Endothelial cell of umbilical vein (primary cell): ENCODE results near the gene FSTL3. TPM values are rescaled to one million over a fixed set of nuclear protein-coding genes. Genes with fewer than 3 reads are reported as not detected.

Source experiments
- BruUV-seq: library from RNA; stranded (reverse); fragments of 400-500 nt; replicated peaks from 2 replicates; lab custom pipeline; 2021; lab: Mats Ljungman, UMichigan
- CTCF ChIA-PET: fragments of 300-600, 350-600 bp; sonication (Branson Sonifier 250); formaldehyde crosslinking; loops from one replicate; lab custom pipeline; 2021; ENCODE audit warnings: antibody characterized with exemption, inconsistent platforms; lab: Charles Lee
- POLR2A ChIA-PET: fragments of 300-600, 350-600 bp; sonication (Branson Sonifier 250); formaldehyde crosslinking; loops from one replicate; lab custom pipeline; 2021; ENCODE audit warnings: antibody characterized with exemption, inconsistent platforms; lab: Charles Lee
- DNase-seq: peaks from one replicate; pipeline ENCODE4 v3.0.0-alpha.2; 2011; ENCODE audit warnings: low read depth, low spot score
- FAIRE-seq: peaks from 2 replicates; lab custom pipeline; 2011; peaks lifted over from hg19 to GRCh38; lab: Jason Lieb, UNC
- H2AFZ ChIP-seq: 2 replicates; pipeline ENCODE4 v1.6.0; 2012; ENCODE audit warnings: low read depth, low read length, control low read depth, inconsistent platforms
- H3K27ac ChIP-seq: 2 replicates; pipeline ENCODE4 v1.5.1; 2011; ENCODE audit warnings: low read depth, mild to moderate bottlenecking, control low read depth, low read length, moderate library complexity; ENCODE audit not compliant: insufficient read depth
- H3K27me3 ChIP-seq, 2 experiments: 2 replicates each; pipeline versions ENCODE4 v1.6.0 to v1.6.1; 2011; ENCODE audit warnings: low read length in 2 of 2, mixed read lengths in 1 of 2; ENCODE audit not compliant: control insufficient read depth in 2 of 2, insufficient read depth in 2 of 2
- H3K36me3 ChIP-seq, 2 experiments: 2 replicates in 1 of 2; 3 replicates in 1 of 2; pipeline ENCODE4 v1.5.1; 2011; ENCODE audit warnings: low read length in 2 of 2, mild to moderate bottlenecking in 1 of 2, moderate library complexity in 1 of 2; ENCODE audit not compliant: control insufficient read depth in 2 of 2, insufficient read depth in 2 of 2; ENCODE audit errors: extremely low read depth in 1 of 2
- H3K4me1 ChIP-seq: 3 replicates; pipeline ENCODE4 v1.5.1; 2011; ENCODE audit warnings: mild to moderate bottlenecking, low read length; ENCODE audit not compliant: control insufficient read depth, insufficient read depth; ENCODE audit errors: extremely low read depth
- H3K4me2 ChIP-seq: 2 replicates; pipeline ENCODE4 v1.6.1; 2011; ENCODE audit warnings: low read length, control low read depth, mixed read lengths; ENCODE audit not compliant: insufficient read depth
- H3K4me3 ChIP-seq, 3 experiments: fragments of 200-600 bp in 1 of 3; sonication (generic), shearing (Covaris generic) in 1 of 3; replicated peaks in 1 of 3; 2 replicates each; pipeline ENCODE4 v1.5.1; 2011 to 2016; ENCODE audit warnings: control low read depth in 3 of 3, low read length in 3 of 3, mild to moderate bottlenecking in 2 of 3, inconsistent platforms in 1 of 3, low read depth in 1 of 3, moderate library complexity in 1 of 3; ENCODE audit not compliant: insufficient read depth in 1 of 3
- H3K79me2 ChIP-seq: 2 replicates; pipeline ENCODE4 v1.6.0; 2012; ENCODE audit warnings: low read length, inconsistent platforms; ENCODE audit not compliant: control insufficient read depth, insufficient read depth
- H3K9ac ChIP-seq: replicated peaks from 2 replicates; pipeline ENCODE3; 2011; ENCODE audit warnings: low read length, control low read depth; ENCODE audit not compliant: insufficient read depth; ENCODE audit errors: extremely low read depth
- H3K9me1 ChIP-seq: replicated peaks from 3 replicates; pipeline ENCODE4 v1.6.0; 2011; ENCODE audit warnings: mild to moderate bottlenecking, low read length; ENCODE audit not compliant: control insufficient read depth, insufficient read depth; ENCODE audit errors: extremely low read depth
- H3K9me3 ChIP-seq: replicated peaks from 2 replicates; pipeline ENCODE4 v1.5.1; 2012; ENCODE audit warnings: low read length, inconsistent platforms; ENCODE audit not compliant: control insufficient read depth, insufficient read depth
- H4K20me1 ChIP-seq: replicated peaks from 2 replicates; pipeline ENCODE3; 2011; ENCODE audit warnings: mild to moderate bottlenecking, low read length; ENCODE audit not compliant: control insufficient read depth, insufficient read depth; ENCODE audit errors: extremely low read depth
- CTCF ChIP-seq, 2 donors: IDR thresholded peaks; 1 replicate in 1 of 2; 2 replicates in 1 of 2; pipeline ENCODE4 v1.5.1; 2011; ENCODE audit warnings: low read length in 2 of 2, mild to moderate bottlenecking in 2 of 2, moderate library complexity in 2 of 2, control low read depth in 1 of 2, inconsistent platforms in 1 of 2, low read depth in 1 of 2; ENCODE audit not compliant: insufficient read depth in 1 of 2; ENCODE audit errors: extremely low read depth in 1 of 2
- EZH2 ChIP-seq: IDR thresholded peaks from 2 replicates; pipeline ENCODE4 v1.6.1; 2012; ENCODE audit warnings: borderline replicate concordance, low read depth, mild to moderate bottlenecking, moderate library complexity, low read length, inconsistent platforms; ENCODE audit not compliant: severe bottlenecking
- FOS ChIP-seq: IDR thresholded peaks from 2 replicates; pipeline ENCODE4 v1.6.1; 2011; ENCODE audit warnings: mild to moderate bottlenecking, low read length, moderate library complexity, borderline replicate concordance; ENCODE audit not compliant: insufficient read depth
- GATA2 ChIP-seq: IDR thresholded peaks from 2 replicates; pipeline ENCODE4 v1.7.0; 2011; ENCODE audit warnings: low read depth, mild to moderate bottlenecking, moderate library complexity, mixed read lengths, low read length; ENCODE audit not compliant: insufficient read length, insufficient read depth
- JUN ChIP-seq: IDR thresholded peaks from 2 replicates; pipeline ENCODE4 v1.6.1; 2011; ENCODE audit warnings: borderline replicate concordance, low read depth; ENCODE audit not compliant: insufficient read length, insufficient read depth
- MAX ChIP-seq: IDR thresholded peaks from 2 replicates; pipeline ENCODE4 v1.6.1; 2011; ENCODE audit not compliant: insufficient read depth, insufficient read length
- MYC ChIP-seq: IDR thresholded peaks from one replicate; pipeline ENCODE4 v1.6.1; 2011; ENCODE audit warnings: mild to moderate bottlenecking, low read depth, low read length
- POLR2A ChIP-seq: IDR thresholded peaks from 2 replicates; pipeline ENCODE4 v1.6.1; 2012; ENCODE audit warnings: low read depth, mild to moderate bottlenecking, control low read depth, low read length
- POLR2AphosphoS5 ChIP-seq: IDR thresholded peaks from 2 replicates; pipeline ENCODE4 v1.6.1; 2012; ENCODE audit warnings: low read depth, mild to moderate bottlenecking, control low read depth, low read length, moderate library complexity; ENCODE audit not compliant: insufficient read depth
- dilution Hi-C: fragments of 300-500 bp; cut with MboI; formaldehyde crosslinking; loops from one replicate; pipeline ENCODE4 v1.15.0; 2019; ENCODE audit warnings: low sequenced_read_pairs; ENCODE audit not compliant: extremely low pct_ligation_motif_present
- intact Hi-C: fragments of 100-400 bp; cut with micrococcal nuclease; formaldehyde crosslinking; loops from one replicate; pipeline ENCODE4 v1.10.0; 2022
- polyA plus RNA-seq, 4 experiments: library from polyadenylated mRNA; depleted of rRNA in 3 of 4; stranded (reverse) in 3 of 4; unstranded in 1 of 4; fragments of >200 nt; gene quantifications; 2 replicates each; pipeline versions ENCODE4 v1.2.1 to v1.2.3, GENCODE V29; 2011 to 2012; ENCODE audit warnings: missing spikeins in 1 of 4
- total RNA-seq: library from RNA; stranded (reverse); gene quantifications from 2 replicates; pipeline ENCODE4 v1.2.3, GENCODE V29; 2021

Gene FSTL3
- total and polyA plus RNA-seq, 2 donors (not counting 3 experiments of a cell fraction or from before 2014, with no cell fraction given): 19.9 to 45.2 TPM

GRCh38 chr19:634975-635652 is 41.1 kb upstream of the FSTL3 start:
- BruUV-seq: no TSS peak
- no peaks in the 10 kb centered on the region for H3K9me3 ChIP-seq
- POLR2A ChIA-PET: no interaction called here
- no peak overlapping the region for H3K9ac ChIP-seq
- H3K36me3 ChIP-seq: no peaks in the 10 kb centered on the region
- CTCF ChIA-PET: no interaction called here
- no peaks in the 10 kb centered on the region for H3K27me3 ChIP-seq
- intact Hi-C loops: no loop called here
- no peak for DNase-seq
- H2AFZ ChIP-seq: no peak overlapping the region
- H3K9me1 ChIP-seq: no peaks in the 10 kb centered on the region
- H3K4me3 ChIP-seq: no peak overlapping the region
- H4K20me1 ChIP-seq: no peaks in the 10 kb centered on the region
- no peak for FAIRE-seq
- H3K27ac ChIP-seq: no peak overlapping the region
- peaks cover 13% of the 10 kb centered on the region for H3K79me2 ChIP-seq
- TF ChIP-seq GATA2 (no peak), POLR2A (no peak), CTCF (IDR thresholded peaks at IDR 0.05; ENCODE audit: extremely low read depth in 1 of 2, insufficient read depth in 1 of 2, low read depth in 1 of 2, low read length in 2 of 2) (no peak), POLR2AphosphoS5 (no peak), MAX (no peak), FOS (no peak), EZH2 (no peak), MYC (no peak), JUN (no peak)
- H3K4me1 ChIP-seq: peaks cover 20% of the 10 kb centered on the region
- no peak overlapping the region for H3K4me2 ChIP-seq
- dilution Hi-C loops: no loop called here
